ENCODE data around the gene TLL2.

The TLL2 gene

GRCh38 chr10:96509017-96509641 lies 4.6 kb downstream of the TLL2 start:
- DNase-seq (ENCODE audit: low read depth in 1 of 2, low spot score in 1 of 2), result no peak

GRCh38 chr10:96507044-96507443 lies 6.7 kb downstream of the TLL2 start:
- no peak for DNase-seq (ENCODE audit: low read depth in 1 of 2, low spot score in 1 of 2)

DNA sequence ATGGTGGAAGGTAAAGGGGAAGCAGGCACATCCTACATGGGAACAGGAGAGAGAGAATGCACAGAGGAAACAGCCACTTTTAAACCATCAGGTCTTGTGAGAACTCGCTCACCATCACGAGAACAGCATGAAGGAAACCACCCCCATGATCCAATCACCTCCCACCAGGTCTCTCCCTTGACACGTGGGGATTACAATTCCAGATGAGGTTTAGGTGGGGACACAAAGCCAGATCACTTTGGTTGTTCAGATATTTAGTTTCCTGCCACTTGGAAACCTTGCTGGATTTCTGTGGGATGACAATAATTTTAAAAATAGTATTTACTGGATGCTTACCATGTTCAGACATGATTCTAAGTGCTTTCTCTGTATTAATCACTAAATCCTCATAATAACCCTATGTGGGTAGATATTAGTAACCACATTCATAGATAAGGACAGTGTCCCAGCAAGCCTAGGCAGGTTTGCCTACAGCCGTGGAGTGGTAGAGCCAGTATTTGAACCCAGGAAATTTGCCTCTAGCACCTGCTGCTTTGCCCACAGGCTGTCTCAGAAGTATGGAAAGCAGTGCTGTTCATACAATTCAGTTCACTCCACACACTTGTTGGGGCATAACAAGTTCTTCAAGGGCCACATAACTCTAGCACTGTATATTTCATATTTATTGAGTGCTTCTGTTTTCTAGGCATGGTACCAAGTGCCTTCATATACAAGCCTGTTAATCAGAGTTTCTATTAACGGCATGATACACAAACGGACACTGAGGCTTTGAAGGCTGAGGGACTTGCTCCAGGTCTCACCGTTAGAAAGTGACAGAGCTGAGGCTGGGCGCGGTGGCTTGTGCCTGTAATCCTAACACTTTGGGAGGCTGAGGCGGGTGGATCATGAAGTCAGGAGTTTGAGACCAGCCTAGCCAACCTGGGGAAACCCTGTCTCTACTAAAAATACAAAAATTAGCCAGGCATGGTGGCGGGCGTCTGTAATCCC lies 8.3 kb downstream of the TLL2 start:
- DNase-seq (ENCODE audit: low read depth in 1 of 2, low spot score in 1 of 2), result no peak

- no peak for DNase-seq (ENCODE audit: low read depth in 1 of 2, low spot score in 1 of 2)
Measured at GRCh38 chr10:96502561-96503282, 11.0 kb downstream of the TLL2 start.

DNA sequence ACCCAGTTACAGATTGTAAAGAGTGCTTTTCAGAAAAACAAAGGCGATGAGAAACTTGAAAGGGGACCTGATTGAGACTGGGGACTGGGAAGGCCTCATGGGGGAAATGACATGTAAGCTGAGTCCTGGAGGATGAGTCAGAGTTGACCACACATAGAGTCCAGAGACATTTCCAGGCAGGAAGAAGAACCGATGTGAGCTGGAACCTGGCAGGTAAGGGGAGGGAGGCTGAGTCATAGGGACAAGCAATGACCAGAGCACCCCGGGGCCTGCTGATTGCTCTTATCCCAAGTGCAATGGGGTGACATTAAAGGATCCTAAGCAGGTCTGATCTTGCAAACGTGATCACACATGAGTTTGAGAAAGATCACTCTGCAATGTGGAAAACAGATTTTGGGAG lies 11.7 kb downstream of the TLL2 start:
- DNase-seq (ENCODE audit: low read depth in 1 of 2, low spot score in 1 of 2), result no peak

DNA sequence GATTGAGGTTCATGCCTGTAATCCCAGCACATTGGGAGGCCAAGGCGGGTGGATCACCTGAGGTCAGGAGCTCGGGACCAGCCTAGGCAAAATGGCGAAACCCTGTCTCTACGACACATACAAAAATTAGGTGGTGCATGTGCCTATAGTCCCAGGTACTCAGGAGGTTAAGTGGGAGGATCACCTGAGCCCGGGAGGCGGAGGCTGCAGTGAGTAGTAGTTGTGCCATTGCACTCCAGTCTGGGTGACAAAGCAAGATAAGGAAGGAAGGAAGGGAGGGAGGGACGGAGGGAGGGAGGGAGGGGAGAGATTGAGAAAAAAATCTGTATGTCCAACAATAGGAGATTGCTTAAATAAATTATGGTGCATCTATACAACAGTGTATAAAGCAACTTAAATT lies 13.2 kb downstream of the TLL2 start:
- DNase-seq (ENCODE audit: low read depth in 1 of 2, low spot score in 1 of 2), result no peak

GRCh38 chr10:96500050-96500449 lies 13.7 kb downstream of the TLL2 start:
- DNase-seq (ENCODE audit: low read depth in 1 of 2, low spot score in 1 of 2), result no peak

- no peak for DNase-seq (ENCODE audit: low read depth in 1 of 2, low spot score in 1 of 2)
Measured at GRCh38 chr10:96497391-96497790, 16.3 kb downstream of the TLL2 start.

- no peak for DNase-seq (ENCODE audit: low read depth in 1 of 2, low spot score in 1 of 2)
Measured at GRCh38 chr10:96496281-96496925, 17.3 kb downstream of the TLL2 start.

GRCh38 chr10:96495544-96495943 lies 18.2 kb downstream of the TLL2 start:
- DNase-seq (ENCODE audit: low read depth in 1 of 2, low spot score in 1 of 2), result no peak

GRCh38 chr10:96494694-96495093 lies 19.0 kb downstream of the TLL2 start:
- DNase-seq (ENCODE audit: low read depth in 1 of 2, low spot score in 1 of 2), result no peak

DNA sequence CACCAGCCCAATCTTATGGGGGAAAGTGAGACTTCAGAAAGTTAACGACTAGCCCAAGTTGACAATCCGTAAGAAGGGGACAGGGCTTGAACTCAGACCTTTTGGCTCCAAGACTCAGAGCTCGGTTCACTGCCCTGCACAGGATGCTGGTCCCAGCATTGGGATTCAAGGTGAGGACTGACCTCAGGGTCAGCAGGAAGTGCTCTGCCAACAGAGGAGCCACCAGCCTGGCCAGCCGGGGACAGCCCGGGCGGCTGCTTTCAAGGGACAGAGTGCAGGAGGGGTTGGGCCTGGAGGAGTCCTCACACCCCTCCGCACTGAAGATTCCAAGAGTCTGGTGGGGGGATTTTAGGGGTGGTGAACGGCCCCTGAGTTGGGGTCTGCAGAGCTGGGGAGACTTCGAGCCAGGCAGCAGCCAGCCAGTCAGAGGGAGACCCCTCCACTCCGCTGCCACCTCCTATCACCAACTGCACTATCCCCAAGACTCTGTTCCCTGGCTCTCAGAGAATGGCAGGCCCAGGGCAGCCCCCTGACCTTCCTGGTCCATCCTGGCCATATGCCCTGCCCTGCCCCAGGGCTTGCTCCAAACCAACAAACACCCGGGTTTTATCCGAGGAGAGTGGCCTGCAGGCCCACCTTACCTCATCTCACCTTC lies 19.7 kb downstream of the TLL2 start:
- DNase-seq (ENCODE audit: low read depth in 1 of 2, low spot score in 1 of 2), result no peak

DNA sequence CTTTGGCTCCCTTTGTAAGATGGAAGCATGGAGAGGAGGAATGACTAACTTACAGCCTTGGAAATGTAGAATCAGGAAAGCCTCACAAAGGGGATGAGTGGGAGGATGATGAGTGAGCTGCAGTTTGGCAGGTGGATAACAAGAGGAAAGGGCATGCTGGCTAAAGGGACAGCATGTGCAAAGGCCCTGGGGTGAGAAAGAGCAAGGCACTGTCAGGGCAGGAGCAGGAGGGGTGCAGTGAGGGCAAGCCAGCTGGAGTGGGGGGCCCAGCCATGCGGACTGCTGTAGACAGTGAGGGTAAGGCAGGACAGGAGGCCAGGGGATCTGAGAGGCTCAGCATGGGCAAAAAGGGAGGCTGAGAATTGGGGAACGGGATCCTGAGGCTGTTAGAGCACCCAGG lies 20.5 kb downstream of the TLL2 start:
- DNase-seq (ENCODE audit: low read depth in 1 of 2, low spot score in 1 of 2), result no peak

- no peak for DNase-seq (ENCODE audit: low read depth in 1 of 2, low spot score in 1 of 2)
Measured at GRCh38 chr10:96491303-96491702, 22.4 kb downstream of the TLL2 start.

DNA sequence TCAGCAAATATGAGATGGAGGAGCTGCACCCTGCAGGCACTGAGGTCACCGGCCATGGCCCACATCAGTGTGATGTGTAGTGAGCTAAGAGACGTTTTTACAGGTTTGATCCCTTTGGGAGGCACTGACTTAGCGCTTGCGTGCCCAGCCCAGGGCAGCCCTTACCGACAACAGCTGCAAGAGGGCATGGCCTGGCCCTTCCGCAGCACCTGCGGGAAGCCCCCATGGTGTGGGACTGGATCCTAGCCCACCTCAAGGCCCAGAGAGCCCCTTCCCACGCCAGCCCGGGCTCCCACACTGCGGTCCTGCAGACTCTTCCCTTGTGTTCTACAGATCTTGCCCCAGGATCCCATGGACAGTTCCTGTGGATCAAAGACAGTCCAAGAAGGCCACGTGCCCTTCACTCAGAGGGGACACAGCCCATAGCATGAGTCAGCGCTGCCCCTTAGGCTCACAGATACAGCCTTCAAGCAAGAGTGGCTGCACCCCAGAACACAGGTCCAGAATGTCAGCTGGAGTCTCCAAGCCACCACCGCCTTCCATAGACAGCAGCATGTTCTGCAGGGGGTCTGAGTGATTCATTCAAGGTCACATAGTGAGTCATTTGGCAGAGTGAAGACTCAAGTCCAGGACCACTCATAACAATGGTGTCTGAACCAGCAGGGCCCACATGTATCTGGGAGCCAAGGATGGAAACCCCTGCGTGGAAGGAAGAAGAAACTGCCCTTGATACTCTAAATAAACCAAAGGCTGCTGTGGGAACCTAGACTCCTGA lies 25.4 kb downstream of the TLL2 start:
- DNase-seq (ENCODE audit: low read depth in 1 of 2, low spot score in 1 of 2), result no peak

GRCh38 chr10:96482815-96483588 lies 30.7 kb downstream of the TLL2 start:
- no peak for DNase-seq (ENCODE audit: low read depth in 1 of 2, low spot score in 1 of 2)

- DNase-seq (ENCODE audit: low read depth in 1 of 2, low spot score in 1 of 2), result no peak
Measured at GRCh38 chr10:96478355-96478754, 35.4 kb downstream of the TLL2 start.

GRCh38 chr10:96473866-96474265 lies 39.9 kb downstream of the TLL2 start:
- no peak for DNase-seq (ENCODE audit: low read depth in 1 of 2, low spot score in 1 of 2)

DNA sequence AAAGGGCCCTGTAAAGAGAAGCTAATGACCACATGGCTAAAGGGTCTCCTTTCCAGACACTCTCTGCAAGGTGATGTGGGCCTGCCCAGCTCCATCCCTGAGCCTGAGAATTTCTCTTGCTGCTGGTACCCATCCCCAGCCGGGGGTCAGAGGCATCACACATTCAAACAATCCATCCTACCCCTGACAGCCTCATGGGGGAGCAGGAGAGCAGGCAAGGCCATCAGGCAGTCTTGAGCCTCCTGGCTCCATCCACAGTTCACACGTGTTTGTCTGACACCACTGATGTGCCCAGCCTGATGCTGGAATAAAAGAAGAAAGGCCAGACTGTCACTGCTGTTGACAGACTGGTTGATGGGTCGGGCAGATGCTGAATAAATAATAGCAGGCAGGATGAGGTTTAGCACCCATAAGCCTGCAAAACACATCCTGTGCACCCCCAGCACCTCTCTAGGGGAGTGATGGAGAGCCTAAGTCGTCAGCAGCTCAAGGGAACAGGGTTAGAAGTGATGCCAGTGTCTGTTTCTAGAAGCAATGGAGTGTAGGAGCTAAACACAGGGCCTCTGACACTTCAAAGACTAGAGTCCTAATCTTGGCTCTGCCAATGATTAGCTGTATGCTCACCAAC lies 43.5 kb downstream of the TLL2 start:
- DNase-seq (ENCODE audit: low read depth in 1 of 2, low spot score in 1 of 2), result peak in 1 of 2 donors; percentile 6
